Endothelial cell of umbilical vein (primary cell): Measurements from ENCODE around the gene TEX13A.

Experiments used
- CTCF ChIP-seq, 2 donors: IDR thresholded peaks; 1 replicate in 1 of 2; 2 replicates in 1 of 2; pipeline ENCODE4 v1.5.1; 2011; ENCODE audit warnings: low read length in 2 of 2, mild to moderate bottlenecking in 2 of 2, moderate library complexity in 2 of 2, control low read depth in 1 of 2, inconsistent platforms in 1 of 2, low read depth in 1 of 2; ENCODE audit not compliant: insufficient read depth in 1 of 2; ENCODE audit errors: extremely low read depth in 1 of 2
- EZH2 ChIP-seq: IDR thresholded peaks from 2 replicates; pipeline ENCODE4 v1.6.1; 2012; ENCODE audit warnings: borderline replicate concordance, low read depth, mild to moderate bottlenecking, moderate library complexity, low read length, inconsistent platforms; ENCODE audit not compliant: severe bottlenecking
- FOS ChIP-seq: IDR thresholded peaks from 2 replicates; pipeline ENCODE4 v1.6.1; 2011; ENCODE audit warnings: mild to moderate bottlenecking, low read length, moderate library complexity, borderline replicate concordance; ENCODE audit not compliant: insufficient read depth
- MAX ChIP-seq: IDR thresholded peaks from 2 replicates; pipeline ENCODE4 v1.6.1; 2011; ENCODE audit not compliant: insufficient read depth, insufficient read length
- MYC ChIP-seq: IDR thresholded peaks from one replicate; pipeline ENCODE4 v1.6.1; 2011; ENCODE audit warnings: mild to moderate bottlenecking, low read depth, low read length
- POLR2A ChIP-seq: IDR thresholded peaks from 2 replicates; pipeline ENCODE4 v1.6.1; 2012; ENCODE audit warnings: low read depth, mild to moderate bottlenecking, control low read depth, low read length
- POLR2AphosphoS5 ChIP-seq: IDR thresholded peaks from 2 replicates; pipeline ENCODE4 v1.6.1; 2012; ENCODE audit warnings: low read depth, mild to moderate bottlenecking, control low read depth, low read length, moderate library complexity; ENCODE audit not compliant: insufficient read depth

- TF ChIP-seq CTCF (IDR thresholded peaks at IDR 0.05; ENCODE audit: extremely low read depth in 1 of 2, insufficient read depth in 1 of 2, low read depth in 1 of 2, low read length in 2 of 2) (no peak), EZH2 (no peak), POLR2A (no peak), MYC (no peak), FOS (no peak), MAX (no peak), POLR2AphosphoS5 (no peak)
Measured at GRCh38 chrX:105269386-105269785, 48.9 kb upstream of the TEX13A start.
